NCI-H2029 treated with DMSO at 0.1 percent for 48 hours (cell line): ENCODE results near the gene PTPN21.

ENCODE experiments used
- DNase-seq: peaks from one replicate; lab custom pipeline; 2025; lab: John Stamatoyannopoulos, UW

Gene PTPN21

GRCh38 chr14:88504602-88505001, 50.2 kb downstream of the PTPN21 start:
- no peak for DNase-seq

GRCh38 chr14:88503754-88504406, 50.9 kb downstream of the PTPN21 start:
- no peak for DNase-seq

- no peak for DNase-seq
These were observed 52.1 kb downstream of the PTPN21 start for GRCh38 chr14:88502740-88503139.

GRCh38 chr14:88500611-88501010, 54.2 kb downstream of the PTPN21 start:
- DNase-seq: no peak

GRCh38 chr14:88499225-88499624, 55.6 kb downstream of the PTPN21 start:
- no peak for DNase-seq

GRCh38 chr14:88496414-88496813, 58.4 kb downstream of the PTPN21 start:
- DNase-seq: no peak

GRCh38 chr14:88493392-88494185, 61.2 kb downstream of the PTPN21 start:
- DNase-seq: no peak

- DNase-seq: no peak
These were observed 62.3 kb downstream of the PTPN21 start for GRCh38 chr14:88492272-88493089.

GRCh38 chr14:88490168-88490567, 64.6 kb downstream of the PTPN21 start:
- DNase-seq: no peak

- DNase-seq: no peak
These were observed 65.9 kb downstream of the PTPN21 start for GRCh38 chr14:88488897-88489296.

- no peak for DNase-seq
These were observed 66.7 kb downstream of the PTPN21 start for GRCh38 chr14:88488081-88488480.

GRCh38 chr14:88482524-88482923, 72.3 kb downstream of the PTPN21 start:
- no peak for DNase-seq

GRCh38 chr14:88481794-88482193, 73.0 kb downstream of the PTPN21 start:
- no peak for DNase-seq

- DNase-seq: no peak
These were observed 73.7 kb downstream of the PTPN21 start for GRCh38 chr14:88481059-88481458.

GRCh38 chr14:88479574-88479987, 75.2 kb downstream of the PTPN21 start:
- no peak for DNase-seq

GRCh38 chr14:88478931-88479330, 75.9 kb downstream of the PTPN21 start:
- no peak for DNase-seq

GRCh38 chr14:88477513-88478250, 77.1 kb downstream of the PTPN21 start:
- DNase-seq: no peak

GRCh38 chr14:88476825-88477224, 78.0 kb downstream of the PTPN21 start:
- no peak for DNase-seq

GRCh38 chr14:88476214-88476774, 78.5 kb downstream of the PTPN21 start:
- no peak for DNase-seq

GRCh38 chr14:88473791-88474190, 81.0 kb downstream of the PTPN21 start:
- DNase-seq: no peak

- DNase-seq: no peak
These were observed 84.0 kb downstream of the PTPN21 start for GRCh38 chr14:88470542-88471440.
